ENCODE results near the gene C11orf24.
"Not testable (repeated sequence)": the region's sequence is repeated elsewhere in the genome, so short reads cannot be mapped to it uniquely, and the experiment has no call there.

The C11orf24 gene

DNA sequence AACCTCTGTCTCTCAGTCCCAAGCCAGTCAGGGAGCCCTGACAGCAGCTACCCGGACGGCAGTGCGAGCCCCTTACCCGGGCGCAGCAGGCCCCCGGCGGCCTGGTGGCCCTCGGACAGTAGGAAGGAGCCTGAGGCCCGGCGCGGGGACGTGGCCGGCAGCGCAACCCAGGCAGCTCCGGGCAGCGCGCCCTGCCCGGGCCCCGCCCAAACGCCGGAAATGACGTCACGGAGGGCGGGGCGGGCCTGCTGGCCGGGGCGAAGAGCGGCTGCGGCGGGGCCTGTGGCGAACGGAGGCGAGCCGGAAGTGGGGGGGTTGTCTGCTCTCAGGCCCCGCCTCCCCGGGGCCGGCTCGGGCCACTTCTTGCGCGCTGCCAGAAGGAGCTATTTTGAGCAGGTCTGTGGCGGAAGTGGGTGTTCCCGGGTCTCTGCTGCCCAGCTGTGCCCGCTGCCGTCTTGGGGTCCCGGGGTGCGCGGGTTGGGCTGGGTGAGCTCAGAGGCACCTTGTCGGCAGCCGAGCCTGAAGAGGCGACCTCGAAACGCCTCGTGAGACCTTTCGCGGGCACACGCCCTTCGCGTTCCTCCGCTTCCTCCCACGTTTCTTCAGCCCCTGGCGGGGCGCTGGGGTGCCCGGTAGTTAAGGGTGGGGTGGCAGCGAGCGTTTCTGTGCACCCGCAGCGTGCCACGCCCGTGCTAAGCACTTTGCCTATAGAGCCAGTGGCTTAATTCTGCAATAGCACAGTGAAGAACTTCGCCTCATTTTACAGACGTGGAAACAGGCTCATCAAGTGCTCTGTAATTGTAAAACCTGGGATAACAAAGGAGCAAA lies at the start of gene C11orf24:
TSS of gene C11orf24 (minus strand) at position 193 of the 828 bp plus-strand sequence. CDS start 8,206 bp downstream, outside the sequence.
- peak; percentile 91 to 93 for DNase-seq

DNA sequence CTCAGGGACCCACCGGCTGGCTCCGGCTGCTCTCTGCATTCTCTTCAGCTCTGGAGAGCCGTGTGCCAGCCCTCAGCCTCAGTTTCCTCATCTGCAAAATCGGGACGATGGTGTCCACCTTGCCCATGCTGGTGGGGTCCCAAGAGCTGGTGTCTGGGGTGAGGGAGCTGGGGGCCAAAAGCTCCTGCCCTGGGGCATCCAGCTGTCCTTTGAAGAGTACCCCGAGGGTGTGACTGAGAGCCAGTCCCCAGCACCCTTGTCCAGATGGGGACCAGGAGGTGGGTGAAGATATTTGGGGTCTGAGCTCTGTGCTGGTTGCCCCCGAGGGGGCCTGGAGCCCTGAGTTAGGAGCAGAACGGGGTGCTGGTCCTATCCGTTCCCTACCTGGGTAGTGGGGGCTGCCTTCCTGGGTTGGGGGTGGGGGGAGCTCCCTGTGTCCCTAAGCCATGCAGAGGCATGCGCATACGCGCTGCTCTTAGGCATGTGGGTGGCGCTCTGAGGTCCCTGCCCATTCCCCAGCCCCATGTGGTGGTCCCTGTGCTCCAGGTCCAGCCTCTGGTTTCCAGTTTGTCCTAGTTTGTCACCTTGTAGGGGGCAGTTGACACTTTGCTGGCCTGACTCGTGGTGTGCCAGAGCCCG lies 45.5 kb upstream of the C11orf24 start:
- no peak for DNase-seq

DNA sequence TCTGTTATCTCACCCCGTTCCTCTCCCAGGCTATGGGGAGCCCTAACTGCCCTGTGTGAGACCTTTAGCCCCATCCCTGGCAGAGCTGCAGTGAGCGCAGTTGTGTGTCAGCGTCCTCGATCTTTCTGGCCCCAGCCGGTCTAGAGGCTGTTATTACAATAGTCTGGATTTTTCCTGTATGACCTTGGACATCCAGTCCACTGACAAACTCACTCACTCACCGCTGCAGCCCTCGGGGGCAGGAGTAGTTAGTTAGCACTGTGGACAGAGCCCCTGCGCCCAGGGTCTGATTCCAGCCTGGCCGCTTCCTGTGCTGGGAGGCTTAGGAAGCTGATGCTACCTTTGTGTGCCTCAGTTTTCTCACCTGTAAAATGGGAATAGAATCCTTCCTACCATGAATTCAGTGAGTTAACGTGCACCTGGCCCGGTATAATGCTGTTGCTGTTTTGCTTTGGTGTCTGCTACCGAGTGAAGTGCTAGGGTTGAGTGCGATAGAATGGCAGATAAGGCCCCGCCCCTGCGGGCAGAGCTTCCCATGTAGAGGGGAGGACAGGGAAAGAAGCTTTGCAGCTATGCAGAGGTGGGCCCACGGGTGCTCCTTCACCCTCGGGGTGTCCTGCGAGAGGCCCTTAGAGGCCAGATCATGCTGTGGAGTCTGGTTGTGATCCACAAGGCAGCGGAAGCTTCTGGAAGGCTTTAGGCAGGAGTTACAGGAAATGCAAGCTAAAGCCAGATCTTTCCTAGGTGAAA lies 43.6 kb upstream of the C11orf24 start:
- DNase-seq: no peak

DNA sequence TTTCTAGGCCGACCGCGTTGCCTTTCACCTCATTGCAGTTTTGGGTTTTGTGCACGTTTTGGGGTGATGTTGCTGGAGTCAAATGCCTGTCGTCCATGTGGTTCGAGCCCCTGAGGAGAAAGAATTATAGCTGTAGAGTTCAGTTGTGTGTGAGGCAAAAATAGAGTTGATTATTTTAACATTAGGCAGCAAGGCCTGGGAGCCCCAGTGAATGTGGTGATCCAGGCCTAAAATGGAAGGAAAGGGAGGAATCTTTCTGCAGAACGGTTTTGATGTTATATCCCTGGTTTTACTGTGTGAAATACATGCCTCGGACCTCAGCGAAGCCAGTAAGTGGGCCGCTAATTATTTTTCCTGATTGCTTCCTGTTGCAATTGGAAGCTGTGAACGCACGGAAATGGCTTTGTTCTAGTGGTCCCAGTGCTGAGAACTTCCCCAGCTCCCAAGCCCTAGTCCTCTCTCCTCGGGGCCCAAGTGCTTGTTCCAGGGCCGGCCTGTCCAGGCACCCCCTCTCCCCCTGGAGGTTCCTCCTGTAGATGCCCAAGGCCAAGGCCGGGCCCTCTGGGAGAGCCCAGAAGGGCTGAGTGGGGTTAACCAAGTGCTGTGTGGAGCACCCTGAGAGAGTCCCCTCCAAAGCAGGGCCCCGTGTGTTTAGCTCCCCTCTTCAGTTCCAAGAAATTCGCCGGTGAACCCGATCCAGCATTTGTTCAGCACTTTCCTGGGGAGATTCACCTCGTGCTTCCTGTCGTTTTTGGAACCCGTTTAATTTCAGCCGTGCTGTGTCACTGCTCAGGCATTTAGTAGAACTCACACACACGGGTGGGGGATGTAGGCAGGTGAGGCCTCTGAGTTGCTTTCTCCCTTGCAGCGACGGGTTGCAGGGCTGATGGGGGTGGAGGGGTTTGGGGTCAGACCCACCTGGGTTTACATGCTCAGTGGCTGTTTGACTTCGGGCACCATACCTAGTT lies 42.7 kb upstream of the C11orf24 start:
- DNase-seq: no peak

DNA sequence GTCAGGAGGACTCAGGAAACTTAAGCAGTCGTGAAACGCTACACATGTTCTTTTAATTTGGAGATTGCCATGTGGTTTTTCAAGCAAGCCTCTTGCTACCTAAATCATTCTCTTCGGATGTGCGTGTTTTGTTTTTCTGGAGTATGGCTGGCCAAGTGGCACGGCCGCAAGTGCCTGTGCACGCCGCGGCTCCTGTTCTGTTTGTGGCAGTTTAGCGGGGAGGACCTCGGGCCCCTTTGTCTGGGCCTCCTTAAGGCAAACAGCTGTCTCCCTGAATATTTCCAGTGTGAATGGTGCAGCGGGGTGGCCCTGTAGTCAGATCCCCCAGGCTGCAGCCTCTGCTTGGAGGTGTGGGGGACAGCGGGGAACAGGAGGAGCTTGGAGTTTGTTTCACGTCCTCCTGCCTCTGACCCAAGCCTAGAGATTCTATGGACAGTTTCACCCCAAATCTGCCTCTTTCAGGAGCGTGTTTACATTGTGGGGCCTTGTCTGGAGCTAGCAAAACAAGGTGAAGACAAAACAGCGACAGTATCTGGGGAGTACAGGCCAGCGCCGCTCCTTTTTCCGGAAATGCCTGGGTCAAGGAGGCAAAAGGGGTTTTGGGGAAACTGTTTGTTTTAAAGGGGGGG lies 41.9 kb upstream of the C11orf24 start:
- no peak for DNase-seq

DNA sequence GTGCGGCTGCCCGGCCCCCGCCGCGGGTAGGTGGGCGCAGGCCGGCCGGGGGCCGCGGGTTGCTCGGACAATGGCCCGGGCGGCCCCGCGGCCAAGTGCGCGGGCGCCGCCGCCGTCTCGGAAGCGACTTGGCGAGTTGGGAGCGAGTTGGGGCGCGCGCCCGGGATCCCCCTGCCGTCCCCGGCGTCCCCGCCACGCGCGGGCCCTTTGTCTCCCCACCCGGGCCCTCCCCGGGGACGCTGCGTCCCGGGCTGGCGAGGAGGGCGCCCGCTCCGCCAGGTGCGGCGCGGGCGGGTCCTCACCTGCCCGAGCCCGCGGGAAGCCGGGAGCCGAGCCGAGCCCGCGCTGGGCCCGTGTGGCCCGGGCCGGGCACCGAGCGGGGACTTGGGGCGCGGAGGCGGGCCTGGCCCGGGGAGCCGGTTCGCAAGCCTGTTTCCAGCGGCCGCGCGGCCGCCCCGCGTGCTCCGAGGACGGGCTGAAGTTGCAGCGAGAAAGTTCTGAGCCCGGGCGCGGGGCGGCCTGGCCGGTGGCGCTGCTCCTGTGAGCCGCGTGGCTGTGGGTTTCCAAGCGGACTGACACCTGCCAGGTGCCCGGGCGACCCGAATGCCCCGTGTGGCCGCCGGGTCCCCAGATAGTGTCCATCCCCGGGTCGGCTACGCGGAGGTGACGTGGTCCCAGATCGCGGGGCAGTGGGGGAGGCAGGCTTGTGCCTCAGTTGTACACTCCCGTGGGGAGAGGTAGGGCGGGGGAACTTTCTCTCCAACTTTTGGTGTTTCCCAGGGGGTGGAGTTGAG lies 41.2 kb upstream of the C11orf24 start:
- peak in 1 of 2 experiments; percentile 34 for DNase-seq

DNA sequence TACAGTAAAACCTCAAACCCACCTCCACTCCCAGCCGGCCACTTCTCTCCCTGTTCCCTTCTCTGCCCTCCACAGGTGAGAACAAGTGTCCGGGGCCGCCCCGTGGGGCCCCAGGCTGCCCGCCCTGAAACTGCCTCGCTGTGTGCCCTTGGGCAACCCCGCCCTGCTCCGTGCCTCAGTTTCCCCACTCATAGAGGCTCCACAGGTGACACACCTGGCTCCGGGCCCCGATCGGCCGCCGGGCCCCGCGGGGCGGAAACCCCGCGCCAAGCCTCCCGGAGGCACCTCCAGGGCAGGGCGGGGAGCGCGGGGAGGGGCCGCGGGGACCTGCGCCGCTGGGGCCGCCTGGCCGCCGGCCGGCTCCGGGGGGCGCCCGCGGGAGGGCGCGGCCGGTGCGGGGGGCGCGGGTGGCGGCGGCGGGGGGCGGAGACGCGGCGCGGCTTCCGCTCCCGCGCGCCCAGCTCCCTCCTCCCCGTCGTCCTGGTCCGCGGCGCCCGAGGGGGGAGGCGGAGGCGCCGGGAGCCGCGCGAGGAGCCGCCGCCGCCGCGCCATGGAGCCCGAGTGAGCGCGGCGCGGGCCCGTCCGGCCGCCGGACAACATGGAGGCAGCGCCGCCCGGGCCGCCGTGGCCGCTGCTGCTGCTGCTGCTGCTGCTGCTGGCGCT lies 40.5 kb upstream of the C11orf24 start, which contains the start of gene LRP5:
TSS of gene LRP5 (plus strand) at position 475 of the 663 bp plus-strand sequence. CDS start at position 599, 124 bp downstream.
- peak in 1 of 2 experiments; percentile 17 for DNase-seq

DNA sequence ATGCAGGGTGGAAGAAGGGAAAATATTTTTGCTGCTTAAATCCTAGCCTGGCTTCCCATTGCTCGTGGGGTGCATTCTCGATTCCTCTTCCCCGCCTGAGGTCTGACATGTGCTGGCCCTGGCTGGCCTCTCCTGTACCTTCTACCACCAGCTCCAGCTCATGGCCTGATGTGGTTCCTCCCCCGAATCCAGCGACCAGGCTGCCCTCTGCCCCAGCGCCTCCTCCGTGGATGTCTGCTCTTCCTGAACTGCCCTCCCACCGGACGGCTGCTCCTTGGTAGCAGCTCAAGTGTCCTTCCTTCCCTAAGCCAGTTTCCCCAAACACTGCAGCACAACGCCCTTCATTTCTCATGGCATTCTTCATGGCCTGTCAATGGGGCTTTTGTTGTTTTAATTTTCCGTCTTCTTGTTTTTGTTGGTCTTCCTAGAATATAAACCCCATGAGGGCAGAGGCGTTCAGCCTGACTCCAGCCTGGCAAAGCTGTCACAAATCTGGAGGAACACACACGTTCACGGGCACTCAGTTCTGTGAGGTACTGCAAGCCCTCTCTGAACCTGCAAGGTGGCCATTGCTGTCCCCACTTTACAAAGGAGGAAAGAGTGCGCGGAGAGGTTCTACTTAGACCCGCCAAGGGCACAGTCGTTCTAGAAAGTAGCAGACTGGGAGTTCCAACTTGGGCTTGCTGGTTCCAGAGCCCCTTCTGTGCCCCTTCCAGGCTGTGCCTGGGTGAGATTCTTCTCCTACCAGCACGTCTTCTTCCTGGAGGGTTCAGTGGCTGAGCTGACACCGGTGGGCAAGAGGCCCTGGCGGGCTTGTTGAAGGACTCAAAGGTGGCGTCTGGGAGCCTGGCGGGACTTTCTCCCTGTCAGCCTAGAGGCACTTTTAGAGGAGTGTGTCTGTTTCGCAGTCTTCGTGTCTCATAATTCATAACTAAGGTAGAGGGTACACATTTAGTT lies 39.7 kb upstream of the C11orf24 start:
- no peak for DNase-seq

DNA sequence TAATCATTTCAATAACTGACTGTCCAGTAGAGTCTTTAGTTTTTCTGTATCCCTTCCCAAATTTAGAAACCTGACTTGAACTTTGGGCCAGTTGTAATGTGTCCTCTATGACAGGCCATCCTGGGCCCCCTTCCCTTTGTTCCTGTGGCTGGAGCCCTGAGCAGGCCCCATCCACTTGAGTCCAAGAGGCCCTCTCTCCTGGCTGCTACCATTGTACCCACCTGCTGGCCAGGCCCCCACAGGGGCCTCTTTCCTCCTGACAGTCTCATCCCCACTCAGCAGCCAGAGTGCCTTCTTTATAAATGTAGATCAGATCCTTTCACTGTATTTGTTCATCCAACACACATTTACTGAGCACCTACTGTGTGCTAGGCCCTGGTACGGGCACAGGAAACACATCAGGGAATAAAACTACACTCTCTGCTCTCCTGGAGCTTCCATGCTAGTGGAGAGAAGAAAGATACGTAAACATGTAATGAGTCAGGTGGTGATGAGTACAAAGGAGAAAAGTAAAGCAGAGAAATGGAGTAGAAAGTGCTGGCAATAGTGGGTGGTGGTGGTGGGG lies 37.9 kb upstream of the C11orf24 start:
- DNase-seq: no peak

DNA sequence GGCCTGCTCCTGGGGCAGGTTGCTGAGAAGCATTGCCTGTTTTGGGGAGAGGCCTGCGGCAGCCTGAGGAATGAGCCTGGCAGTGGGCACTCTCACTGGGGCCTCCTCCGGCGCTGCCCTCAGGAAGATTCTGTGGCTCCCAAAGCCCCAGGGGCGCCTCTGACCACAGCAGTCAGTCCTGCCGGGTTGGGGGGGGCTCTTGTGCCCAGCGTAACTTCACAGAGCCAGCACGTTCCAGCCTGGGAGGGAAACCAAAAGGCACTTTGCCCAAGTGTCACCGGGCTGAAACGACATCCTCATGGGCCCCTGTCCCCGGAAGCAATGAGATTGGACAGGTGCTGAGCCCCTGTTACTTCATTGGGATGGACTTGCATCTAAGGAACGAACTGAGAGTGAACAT lies 36.3 kb upstream of the C11orf24 start:
- DNase-seq: no peak

DNA sequence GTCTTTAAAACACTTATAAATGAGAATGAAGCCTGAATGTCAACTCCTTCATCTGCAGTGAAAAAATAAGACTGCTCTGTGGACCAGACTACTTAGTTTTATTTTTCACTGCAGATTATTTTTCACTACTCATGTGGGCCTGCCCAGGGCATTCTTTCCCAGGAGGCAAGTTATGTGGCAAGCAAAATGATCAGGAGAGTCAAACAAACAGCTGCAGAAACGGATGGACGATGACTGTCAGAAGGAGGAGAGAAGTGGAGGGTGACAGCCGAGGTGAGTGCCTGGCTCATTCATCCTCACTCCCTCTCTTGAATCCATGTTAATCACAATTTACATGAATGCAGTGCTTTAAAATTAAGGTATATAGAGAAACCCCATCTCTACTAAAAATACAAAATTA lies 34.9 kb upstream of the C11orf24 start:
- no peak for DNase-seq

DNA sequence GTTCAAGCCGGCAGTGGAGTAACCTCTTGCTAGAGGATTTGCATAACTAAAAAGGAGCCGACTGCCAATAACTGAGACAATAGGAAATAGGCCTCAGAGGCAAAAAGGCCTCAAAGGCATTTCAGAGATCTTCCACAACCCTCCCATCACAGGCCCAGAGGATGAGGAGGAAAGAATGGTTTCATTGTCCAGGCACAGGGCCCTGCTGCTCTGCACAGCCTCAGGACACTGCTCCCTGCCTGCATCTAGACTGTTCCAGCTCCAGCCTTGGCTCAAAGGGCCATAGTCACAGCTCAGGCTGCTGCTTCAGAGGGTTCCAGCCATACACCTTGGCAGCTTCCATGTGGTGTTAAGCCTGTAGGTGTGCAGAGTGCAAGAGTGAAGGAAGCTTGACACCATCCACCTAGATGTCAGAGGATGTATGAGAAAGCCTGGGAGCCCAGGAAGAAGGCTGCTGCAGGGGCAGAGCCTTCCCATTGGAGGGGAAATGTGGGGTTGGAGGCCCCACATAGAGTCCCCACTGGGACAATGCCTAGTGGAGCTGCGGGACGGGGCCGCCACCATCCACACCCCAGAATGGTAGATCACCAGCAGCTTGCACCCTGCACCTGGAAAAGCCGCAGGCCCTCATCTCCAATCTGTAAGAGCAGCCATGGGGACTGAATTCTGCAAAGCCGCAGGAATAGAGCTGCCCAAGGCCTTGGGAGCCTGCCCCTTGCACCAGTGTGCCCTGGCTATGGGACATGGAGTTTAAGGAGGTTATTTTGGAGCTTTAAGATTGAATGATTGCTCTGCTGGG lies 32.4 kb upstream of the C11orf24 start:
- DNase-seq: no peak

DNA sequence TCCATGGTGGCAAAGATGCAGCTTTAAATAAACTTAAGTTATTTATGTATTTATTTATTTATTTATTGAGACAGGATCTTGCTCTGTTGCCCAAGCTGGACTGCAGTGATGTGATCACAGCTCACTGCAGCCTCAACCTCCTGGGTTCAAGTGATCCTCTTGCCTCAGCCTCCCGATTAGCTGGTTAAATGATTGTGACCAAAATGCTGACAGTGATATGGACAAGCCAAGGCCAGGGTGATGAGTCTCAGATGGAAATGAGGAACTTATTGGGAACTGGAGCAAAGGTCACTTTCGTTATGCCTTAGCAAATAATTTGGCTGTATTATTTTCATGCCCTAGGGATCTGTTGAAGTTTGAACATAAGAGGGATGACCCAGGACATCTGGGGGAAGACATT lies 31.3 kb upstream of the C11orf24 start:
- no peak for DNase-seq

DNA sequence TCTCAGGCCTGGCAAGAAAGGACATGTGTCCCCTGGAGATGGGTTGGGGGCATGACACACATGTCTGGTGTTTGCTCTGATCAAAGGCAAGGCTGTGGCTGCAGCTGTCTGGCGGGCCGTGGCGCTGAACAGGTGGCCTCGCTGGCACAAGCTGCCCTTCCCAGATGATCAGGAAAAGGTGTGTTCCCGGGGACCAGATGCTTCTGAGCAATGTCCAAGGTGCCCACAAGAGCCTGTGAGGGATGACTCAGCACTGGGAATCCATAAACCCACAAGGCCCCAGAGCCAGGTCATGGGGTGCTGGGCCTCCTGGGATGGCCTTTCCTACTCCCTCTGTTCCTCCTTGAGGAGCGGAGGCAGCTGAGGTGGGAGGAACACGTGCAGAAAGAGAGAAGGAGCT lies 30.9 kb upstream of the C11orf24 start:
- DNase-seq: no peak

DNA sequence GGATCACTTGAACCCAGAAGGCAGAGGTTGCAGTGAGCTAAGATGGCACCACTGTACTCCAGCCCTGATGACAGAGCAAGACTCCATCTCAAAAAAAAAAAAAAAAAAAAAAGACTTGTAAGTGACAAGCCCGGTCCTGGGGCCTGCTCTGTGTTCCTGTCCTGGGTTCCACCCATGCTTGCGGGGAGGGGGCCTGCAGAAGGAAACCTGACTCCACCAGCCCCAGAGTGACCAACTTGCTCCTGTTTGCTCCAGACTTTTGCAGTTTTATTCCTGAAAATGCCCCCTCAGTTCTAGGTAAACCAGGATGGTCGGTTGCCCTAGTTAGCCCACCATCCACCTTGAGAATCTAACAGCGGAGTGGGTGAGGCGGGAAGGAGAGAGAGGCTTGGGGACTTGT lies 30.5 kb upstream of the C11orf24 start:
- no peak for DNase-seq

DNA sequence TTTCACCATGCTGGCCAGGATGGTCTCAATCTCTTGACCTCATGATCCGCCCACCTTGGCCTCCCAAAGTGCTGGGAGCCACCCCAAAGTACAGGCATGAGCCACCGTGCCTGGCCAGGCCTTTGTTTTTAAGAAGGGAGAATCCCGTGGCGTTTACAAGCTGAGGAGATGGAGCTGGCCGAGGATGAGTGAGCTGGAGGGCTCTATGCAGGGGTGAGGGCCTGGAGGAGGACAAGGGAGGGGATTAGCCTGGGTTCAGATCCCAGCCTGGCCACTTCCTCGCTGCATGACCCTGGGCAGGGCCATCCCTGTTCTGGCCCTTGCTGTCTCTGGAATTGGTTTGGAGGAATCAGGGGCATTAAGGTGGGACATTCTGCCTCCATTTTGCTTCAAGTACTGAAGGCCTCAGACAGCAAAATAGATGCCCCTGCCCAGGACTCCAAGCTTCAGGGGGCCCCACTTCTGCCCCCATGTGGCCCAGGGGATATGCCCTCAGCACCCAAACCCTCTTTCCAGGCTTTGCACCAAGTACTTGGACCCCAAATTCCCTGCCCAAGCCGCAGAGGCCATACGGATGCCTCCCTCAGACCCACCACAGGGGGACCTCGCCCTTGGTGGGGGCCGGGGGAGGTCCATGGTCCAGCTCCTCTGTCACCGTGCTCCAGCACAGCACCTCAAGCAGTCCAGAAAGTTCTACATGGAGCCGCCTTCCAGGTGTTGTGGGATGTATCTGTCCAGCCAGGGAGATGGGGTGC lies 28.5 kb upstream of the C11orf24 start:
- no peak for DNase-seq

DNA sequence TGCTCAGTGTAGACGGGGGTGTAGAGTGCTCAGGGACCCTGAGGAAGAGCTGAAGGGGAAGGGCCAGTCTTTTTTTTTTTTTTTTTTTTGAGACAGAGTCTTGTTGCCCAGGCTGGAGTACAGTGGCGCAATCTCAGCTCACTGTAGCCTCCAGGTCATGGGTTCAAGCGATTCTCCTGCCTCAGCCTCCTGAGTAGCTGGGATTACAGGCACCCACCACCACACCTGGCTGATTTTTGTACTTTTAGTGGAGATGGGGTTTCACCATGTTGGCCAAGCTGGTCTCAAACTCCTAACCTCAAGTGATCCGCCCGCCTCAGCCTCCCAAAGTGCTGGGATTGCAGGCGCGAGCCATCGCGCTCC lies 27.7 kb upstream of the C11orf24 start:
- not testable (repeated sequence) for DNase-seq

Measured in activated CD4-positive, alpha-beta T cell treated with anti-CD3 and anti-CD28 coated beads, Interleukin-2, amount 50 U/mL, for 48 hours (primary cell).